Measurements from ENCODE around the gene ADAMTS2. TPM values are rescaled to one million over a fixed set of nuclear protein-coding genes. Genes with fewer than 3 reads are reported as not detected.

Gene ADAMTS2
- total RNA-seq, 5 donors from 2014 or later (not counting 1 experiment from before 2014, with no cell fraction given), result 0.09 to 0.23 TPM; not detected in 3

DNA sequence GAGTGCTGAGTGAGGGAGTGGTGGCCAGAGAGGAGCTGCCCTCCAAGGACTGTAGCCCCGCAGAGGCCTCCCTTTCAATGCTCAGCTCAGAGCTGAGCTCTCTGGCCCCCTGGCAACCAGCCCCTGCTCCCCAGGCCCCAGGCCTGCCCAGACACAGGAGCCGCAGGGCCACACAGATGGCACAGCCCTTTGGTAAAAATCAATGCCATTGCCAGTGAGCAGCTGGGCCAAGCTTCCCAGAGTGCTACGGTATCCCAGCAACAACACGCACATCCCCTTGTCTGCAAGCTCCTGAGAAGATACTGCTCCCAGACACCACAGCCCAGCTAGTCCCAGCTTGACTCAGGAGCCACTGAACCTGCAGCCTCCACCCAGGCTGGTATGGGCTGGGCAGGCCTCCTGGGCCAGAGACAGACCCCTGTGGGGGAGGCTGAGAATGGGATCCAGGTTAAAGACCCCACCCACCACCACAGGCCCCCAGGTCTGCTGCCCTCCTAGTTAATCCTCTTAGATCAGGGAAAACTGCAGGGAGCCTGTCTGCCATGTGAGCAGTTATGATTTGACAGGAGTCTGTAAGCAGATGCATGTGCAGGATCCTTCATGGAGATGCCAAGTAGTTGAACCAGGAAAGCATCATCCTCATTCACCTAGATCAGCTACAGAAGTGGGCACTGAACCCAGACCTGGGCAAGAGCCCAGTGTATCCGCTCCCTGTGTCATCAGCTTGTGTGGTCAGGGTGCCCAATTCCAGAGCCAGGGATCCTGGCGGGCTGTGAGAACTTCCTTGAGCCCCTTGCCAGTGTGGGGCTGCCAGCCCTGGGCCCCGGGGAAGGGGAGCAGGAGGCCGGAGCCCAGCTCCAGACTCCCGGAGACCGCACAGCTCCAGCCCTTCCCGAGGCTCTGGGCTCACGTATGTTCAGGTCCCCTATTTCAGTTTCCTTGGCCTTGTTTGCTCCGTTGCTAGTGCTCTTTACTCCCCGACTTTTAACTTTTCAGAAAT, 26.7 kb upstream of the ADAMTS2 start:
- Mint-ChIP-seq H3K27me3 (peaks cover 2 to 3% of the 10 kb centered on the region in 2 donors), H3K4me3 (no peak overlapping the region), H3K36me3 (no peaks in the 10 kb centered on the region), H3K4me1 (no peaks in the 10 kb centered on the region), H3K27ac (no peak overlapping the region), H3K9me3 (no peaks in the 10 kb centered on the region)
- Histone ChIP-seq H3K36me3 (ENCODE audit: control insufficient read depth in 2 of 2, extremely low read depth in 1 of 2, insufficient read depth in 1 of 2, low read length in 1 of 2) (no peaks in the 10 kb centered on the region), H3K9me3 (no peaks in the 10 kb centered on the region), H3K4me3 (ENCODE audit: control insufficient read depth in 1 of 2, extremely low read depth in 1 of 2, low read length in 1 of 2) (no peak overlapping the region), H3K27me3 (replicated peaks in 1 of 2; ENCODE audit: control insufficient read depth in 2 of 2, extremely low read depth in 1 of 2, insufficient read depth in 2 of 2, low read length in 1 of 2) (peaks cover 0 to 9% of the 10 kb centered on the region in 2 experiments), H3K27ac (ENCODE audit: low read length) (no peak overlapping the region), H3K4me1 (ENCODE audit: control insufficient read depth in 1 of 2, extremely low read depth in 1 of 2, insufficient read depth in 2 of 2, low read length in 2 of 2) (no peaks in the 10 kb centered on the region)
- ATAC-seq (replicated peaks in 1 of 4), result no peak
- POLR2A ChIA-PET, result no interaction called here
- CTCF ChIA-PET, result no interaction called here
- DNase-seq, result no peak
- WGBS (ENCODE audit: insufficient coverage), result 89% methylated on average over 6 of the region's 14 CpGs

DNA sequence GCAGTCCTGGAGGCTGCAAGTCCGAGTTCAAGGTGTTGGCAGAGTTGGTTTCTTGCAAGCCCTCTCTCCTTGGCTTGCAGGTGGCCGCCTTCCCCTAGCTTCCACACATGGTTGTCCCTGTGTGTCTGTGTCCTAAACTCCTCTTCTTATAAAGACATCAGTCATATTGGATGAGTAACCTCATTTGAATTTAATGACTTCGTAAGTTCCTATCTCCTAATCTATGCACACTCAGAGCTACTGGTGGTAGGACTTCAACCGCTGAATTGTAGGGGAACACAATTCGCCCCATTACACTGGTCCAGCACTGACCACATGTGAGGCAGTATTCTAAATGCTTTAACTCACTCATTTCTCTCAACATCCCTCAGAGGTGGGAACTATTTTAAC, 25.9 kb upstream of the ADAMTS2 start:
- Mint-ChIP-seq H3K27ac (no peak overlapping the region), H3K27me3 (peaks cover 2 to 3% of the 10 kb centered on the region in 2 donors), H3K36me3 (no peaks in the 10 kb centered on the region), H3K9me3 (no peaks in the 10 kb centered on the region), H3K4me3 (no peak overlapping the region), H3K4me1 (no peaks in the 10 kb centered on the region)
- ATAC-seq (replicated peaks in 1 of 4) (no peak), DNase-seq (no peak)
- Histone ChIP-seq H3K9me3 (no peaks in the 10 kb centered on the region), H3K4me1 (ENCODE audit: control insufficient read depth in 1 of 2, extremely low read depth in 1 of 2, insufficient read depth in 2 of 2, low read length in 2 of 2) (no peaks in the 10 kb centered on the region), H3K27ac (ENCODE audit: low read length) (no peak overlapping the region), H3K36me3 (ENCODE audit: control insufficient read depth in 2 of 2, extremely low read depth in 1 of 2, insufficient read depth in 1 of 2, low read length in 1 of 2) (no peaks in the 10 kb centered on the region), H3K27me3 (replicated peaks in 1 of 2; ENCODE audit: control insufficient read depth in 2 of 2, extremely low read depth in 1 of 2, insufficient read depth in 2 of 2, low read length in 1 of 2) (peaks cover 0 to 9% of the 10 kb centered on the region in 2 experiments), H3K4me3 (ENCODE audit: control insufficient read depth in 1 of 2, extremely low read depth in 1 of 2, low read length in 1 of 2) (no peak overlapping the region)
- CTCF ChIA-PET, result no interaction called here
- POLR2A ChIA-PET, result no interaction called here
- WGBS (ENCODE audit: insufficient coverage), result no CpG with 5 or more reads among the region's 5 CpGs

DNA sequence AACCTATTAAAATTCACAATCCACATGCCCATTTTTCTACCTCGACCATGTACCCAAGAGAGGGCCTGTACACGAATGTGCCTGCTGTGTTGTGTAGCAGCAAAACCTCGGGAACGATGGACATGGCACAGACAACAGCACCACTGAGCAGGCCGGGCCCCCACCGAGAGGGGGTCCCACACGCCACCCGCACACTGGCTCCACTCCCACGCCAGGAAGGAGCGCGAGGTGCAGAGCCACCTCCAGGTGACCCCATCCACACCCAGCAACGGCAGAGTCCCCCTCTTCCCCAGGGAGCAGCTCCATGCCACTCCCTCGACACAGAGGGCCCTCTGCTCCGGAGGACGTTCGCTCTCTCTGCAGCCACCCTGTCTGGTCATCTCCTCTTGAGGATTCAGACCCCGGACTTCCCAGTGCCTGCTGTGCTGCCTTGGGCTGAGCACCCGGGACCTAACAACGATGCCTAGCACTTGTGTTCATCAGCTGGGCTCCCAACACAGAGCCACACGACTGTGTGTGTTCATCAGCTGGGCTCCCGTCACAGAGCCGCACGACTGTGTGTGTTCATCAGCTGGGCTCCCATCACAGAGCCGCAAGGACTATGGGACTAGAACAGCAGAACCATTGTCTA, 25.3 kb upstream of the ADAMTS2 start:
- no peaks in the 10 kb centered on the region for H3K4me1 Mint-ChIP-seq
- no peaks in the 10 kb centered on the region for H3K4me1 ChIP-seq (ENCODE audit: control insufficient read depth in 1 of 2, extremely low read depth in 1 of 2, insufficient read depth in 2 of 2, low read length in 2 of 2)
- no peaks in the 10 kb centered on the region for H3K36me3 ChIP-seq (ENCODE audit: control insufficient read depth in 2 of 2, extremely low read depth in 1 of 2, insufficient read depth in 1 of 2, low read length in 1 of 2)
- DNase-seq (no peak), ATAC-seq (replicated peaks in 1 of 4) (no peak)
- H3K9me3 ChIP-seq, result no peaks in the 10 kb centered on the region
- H3K27me3 ChIP-seq (replicated peaks in 1 of 2; ENCODE audit: control insufficient read depth in 2 of 2, extremely low read depth in 1 of 2, insufficient read depth in 2 of 2, low read length in 1 of 2), result peaks cover 0 to 11% of the 10 kb centered on the region in 2 experiments
- H3K27me3 Mint-ChIP-seq, result peaks cover 2 to 8% of the 10 kb centered on the region in 2 donors
- ChIA-PET CTCF (no interaction called here), POLR2A (no interaction called here)
- H3K9me3 Mint-ChIP-seq, result no peaks in the 10 kb centered on the region
- 78% methylated on average over 23 of the region's 24 CpGs for WGBS (ENCODE audit: insufficient coverage)
- no peak overlapping the region for H3K4me3 Mint-ChIP-seq
- H3K27ac ChIP-seq (ENCODE audit: low read length), result no peak overlapping the region
- no peak overlapping the region for H3K4me3 ChIP-seq (ENCODE audit: control insufficient read depth in 1 of 2, extremely low read depth in 1 of 2, low read length in 1 of 2)
- H3K27ac Mint-ChIP-seq, result no peak overlapping the region
- H3K36me3 Mint-ChIP-seq, result no peaks in the 10 kb centered on the region

DNA sequence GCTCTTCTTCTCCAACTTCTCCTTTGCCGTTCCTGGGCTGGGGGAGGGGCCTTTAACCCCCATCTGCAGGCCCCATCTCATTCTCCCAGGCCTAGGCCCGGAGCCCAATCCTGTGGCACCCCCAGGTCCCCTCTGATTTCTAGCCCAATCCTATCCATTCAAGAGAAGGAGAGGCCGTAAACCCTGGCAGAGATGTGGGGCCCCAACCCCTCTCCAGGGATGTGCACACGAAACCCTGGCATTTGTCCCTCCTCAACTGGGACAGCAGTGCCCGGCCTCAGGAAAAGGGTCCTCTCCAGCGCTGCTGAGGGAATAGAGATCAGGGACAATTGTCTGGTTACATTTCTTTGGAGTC, 24.2 kb upstream of the ADAMTS2 start:
- ATAC-seq (replicated peaks in 1 of 4) (no peak), DNase-seq (no peak)
- CTCF ChIA-PET, result no interaction called here
- H3K27ac Mint-ChIP-seq, result no peak overlapping the region
- 42% methylated on average over 5 of the region's 6 CpGs for WGBS (ENCODE audit: insufficient coverage)
- H3K4me1 Mint-ChIP-seq, result no peaks in the 10 kb centered on the region
- no peaks in the 10 kb centered on the region for H3K36me3 Mint-ChIP-seq
- H3K27me3 Mint-ChIP-seq, result peaks cover 2 to 8% of the 10 kb centered on the region in 2 donors
- H3K9me3 Mint-ChIP-seq, result no peaks in the 10 kb centered on the region
- Histone ChIP-seq H3K4me3 (ENCODE audit: control insufficient read depth in 1 of 2, extremely low read depth in 1 of 2, low read length in 1 of 2) (no peak overlapping the region), H3K36me3 (ENCODE audit: control insufficient read depth in 2 of 2, extremely low read depth in 1 of 2, insufficient read depth in 1 of 2, low read length in 1 of 2) (no peaks in the 10 kb centered on the region), H3K27me3 (replicated peaks in 1 of 2; ENCODE audit: control insufficient read depth in 2 of 2, extremely low read depth in 1 of 2, insufficient read depth in 2 of 2, low read length in 1 of 2) (peaks cover 0 to 11% of the 10 kb centered on the region in 2 experiments), H3K9me3 (no peaks in the 10 kb centered on the region), H3K27ac (ENCODE audit: low read length) (no peak overlapping the region), H3K4me1 (ENCODE audit: control insufficient read depth in 1 of 2, extremely low read depth in 1 of 2, insufficient read depth in 2 of 2, low read length in 2 of 2) (no peaks in the 10 kb centered on the region)
- POLR2A ChIA-PET, result no interaction called here
- H3K4me3 Mint-ChIP-seq, result no peak overlapping the region

DNA sequence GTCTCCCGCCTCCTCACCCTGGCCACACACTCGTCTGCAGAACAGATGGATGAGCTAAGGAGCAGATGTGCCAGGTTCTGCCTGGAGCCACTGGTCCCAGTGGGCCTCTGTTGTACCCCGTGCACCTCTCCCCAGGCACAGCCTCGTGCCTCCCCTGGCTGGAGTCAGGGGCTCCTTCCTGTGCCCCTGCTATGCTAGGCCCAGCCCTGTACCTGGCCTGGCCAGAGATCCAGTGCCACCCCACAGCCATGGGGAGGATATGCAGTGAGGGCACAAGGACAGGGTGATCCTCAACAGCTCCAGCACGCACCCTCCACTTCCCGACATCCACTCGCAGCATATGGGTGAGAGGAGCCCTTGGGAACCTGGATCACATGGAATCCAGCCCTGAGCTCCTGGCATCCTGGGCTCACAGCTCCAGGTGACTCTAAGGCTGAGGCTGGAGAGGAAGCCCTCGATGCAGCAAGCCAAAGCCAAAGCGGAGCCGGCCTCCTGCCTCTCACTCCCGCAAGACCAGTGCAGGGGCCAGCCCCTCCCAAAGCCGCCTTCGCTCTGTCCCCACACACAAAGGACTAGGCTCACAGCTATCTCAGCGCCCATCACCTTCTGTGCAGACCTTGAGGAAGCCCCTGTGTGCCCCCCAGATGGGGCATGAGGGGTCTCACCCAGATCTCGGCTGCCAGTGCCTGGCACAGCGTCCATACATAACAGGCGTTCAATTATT, 23.7 kb upstream of the ADAMTS2 start:
- peaks cover 0 to 11% of the 10 kb centered on the region in 2 experiments for H3K27me3 ChIP-seq (replicated peaks in 1 of 2; ENCODE audit: control insufficient read depth in 2 of 2, extremely low read depth in 1 of 2, insufficient read depth in 2 of 2, low read length in 1 of 2)
- ChIA-PET POLR2A (no interaction called here), CTCF (no interaction called here)
- H3K27ac Mint-ChIP-seq, result no peak overlapping the region
- no peaks in the 10 kb centered on the region for H3K4me1 ChIP-seq (ENCODE audit: control insufficient read depth in 1 of 2, extremely low read depth in 1 of 2, insufficient read depth in 2 of 2, low read length in 2 of 2)
- H3K9me3 ChIP-seq, result no peaks in the 10 kb centered on the region
- H3K27me3 Mint-ChIP-seq, result peaks cover 2 to 7% of the 10 kb centered on the region in 2 donors
- ATAC-seq (replicated peaks in 1 of 4), result no peak
- no peaks in the 10 kb centered on the region for H3K36me3 Mint-ChIP-seq
- no peak overlapping the region for H3K4me3 ChIP-seq (ENCODE audit: control insufficient read depth in 1 of 2, extremely low read depth in 1 of 2, low read length in 1 of 2)
- no peaks in the 10 kb centered on the region for H3K36me3 ChIP-seq (ENCODE audit: control insufficient read depth in 2 of 2, extremely low read depth in 1 of 2, insufficient read depth in 1 of 2, low read length in 1 of 2)
- WGBS (ENCODE audit: insufficient coverage), result 77% methylated on average over 17 of the region's 17 CpGs
- no peak for DNase-seq
- H3K9me3 Mint-ChIP-seq, result no peaks in the 10 kb centered on the region
- H3K27ac ChIP-seq (ENCODE audit: low read length), result no peak overlapping the region
- H3K4me1 Mint-ChIP-seq, result no peaks in the 10 kb centered on the region
- H3K4me3 Mint-ChIP-seq, result no peak overlapping the region

DNA sequence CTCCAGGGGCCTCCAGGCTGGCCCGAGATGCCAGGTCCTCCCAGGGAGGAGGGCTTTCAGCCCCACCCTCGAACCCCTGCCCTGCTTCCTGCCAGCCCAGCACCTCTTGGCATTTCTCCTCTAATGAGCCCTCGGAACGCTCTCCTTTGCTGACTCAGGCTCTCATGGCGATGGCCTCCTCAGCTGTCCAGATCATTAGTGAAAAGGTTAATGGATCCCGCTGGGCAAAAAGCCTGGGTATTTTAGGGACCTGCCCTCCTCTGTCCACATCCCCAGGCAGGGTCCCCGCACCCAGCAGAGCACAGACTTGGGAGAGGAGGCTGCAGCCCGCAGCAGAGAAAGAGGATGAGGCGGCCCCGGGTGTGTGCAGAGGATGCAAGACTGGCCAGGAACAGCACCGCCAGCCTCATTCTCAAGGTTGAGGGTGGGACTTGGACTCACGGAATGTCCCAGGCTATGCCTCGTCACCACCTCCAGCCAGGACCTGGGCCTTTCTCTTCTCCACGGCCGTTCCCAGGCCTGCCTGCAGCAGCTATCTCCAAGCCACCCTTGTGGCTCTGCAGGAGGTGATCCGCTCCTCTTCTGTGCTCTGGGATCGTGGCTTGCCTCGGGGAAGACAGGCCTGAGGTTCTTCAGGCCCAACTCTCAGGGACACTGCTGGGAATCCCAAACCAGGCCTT, 23.0 kb upstream of the ADAMTS2 start:
- no peak overlapping the region for H3K4me3 Mint-ChIP-seq
- no peak overlapping the region for H3K27ac Mint-ChIP-seq

More for the DNA sequence above, 23.0 kb upstream of the ADAMTS2 start:
- no peaks in the 10 kb centered on the region for H3K36me3 Mint-ChIP-seq
- no peaks in the 10 kb centered on the region for H3K9me3 Mint-ChIP-seq
- Histone ChIP-seq H3K4me1 (ENCODE audit: control insufficient read depth in 1 of 2, extremely low read depth in 1 of 2, insufficient read depth in 2 of 2, low read length in 2 of 2) (no peaks in the 10 kb centered on the region), H3K4me3 (ENCODE audit: control insufficient read depth in 1 of 2, extremely low read depth in 1 of 2, low read length in 1 of 2) (no peak overlapping the region), H3K9me3 (no peaks in the 10 kb centered on the region), H3K36me3 (ENCODE audit: control insufficient read depth in 2 of 2, extremely low read depth in 1 of 2, insufficient read depth in 1 of 2, low read length in 1 of 2) (no peaks in the 10 kb centered on the region), H3K27me3 (replicated peaks in 1 of 2; ENCODE audit: control insufficient read depth in 2 of 2, extremely low read depth in 1 of 2, insufficient read depth in 2 of 2, low read length in 1 of 2) (peaks cover 0 to 12% of the 10 kb centered on the region in 2 experiments), H3K27ac (ENCODE audit: low read length) (no peak overlapping the region)
- ChIA-PET POLR2A (no interaction called here), CTCF (no interaction called here)
- H3K4me1 Mint-ChIP-seq, result no peaks in the 10 kb centered on the region
- DNase-seq (no peak), ATAC-seq (replicated peaks in 1 of 4) (no peak)
- peaks cover 0 to 4% of the 10 kb centered on the region in 2 donors for H3K27me3 Mint-ChIP-seq
- WGBS (ENCODE audit: insufficient coverage), result 82% methylated on average over 16 of the region's 18 CpGs

Data from T-cell (primary cell).